Hepatocyte (in vitro differentiated cells): Measurements from ENCODE around the gene GCLM.

ENCODE experiments used
- EZH2phosphoT487 ChIP-seq: fragments of 200-600 bp; sonication (generic); IDR thresholded peaks from one replicate; pipeline ENCODE4 v1.6.1; 2018; ENCODE audit warnings: antibody characterized with exemption, mild to moderate bottlenecking, low read depth, moderate library complexity; ENCODE audit not compliant: unreplicated experiment, severe bottlenecking
- TF ChIP-seq, protein P1 (sequence below): fragments of 200-600 bp; sonication (generic); IDR thresholded peaks from 2 replicates; pipeline ENCODE4 v1.5.1; 2016; ENCODE audit warnings: antibody characterized with exemption, mild to moderate bottlenecking; ENCODE audit not compliant: poor library complexity

DNA sequence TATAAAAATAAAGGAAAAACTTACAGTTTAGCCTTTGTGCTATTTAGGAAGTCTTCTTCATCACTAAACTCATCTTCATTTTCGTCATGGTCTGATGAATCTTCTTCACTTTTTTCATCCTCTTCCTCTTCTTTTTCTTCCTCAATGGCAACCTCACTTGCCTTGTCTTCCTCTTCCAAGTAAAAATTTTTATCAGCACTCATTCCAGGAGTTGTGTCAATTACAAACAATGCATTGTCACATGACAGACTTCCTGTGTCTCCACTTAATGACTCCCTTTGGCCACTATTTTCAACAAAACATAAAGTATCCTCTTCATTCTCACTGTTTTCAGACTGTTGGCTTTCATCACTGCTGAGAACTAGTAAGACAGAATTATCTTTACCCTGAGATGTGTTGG, 33.0 kb downstream of the GCLM start:
- TF ChIP-seq, protein P1, sequence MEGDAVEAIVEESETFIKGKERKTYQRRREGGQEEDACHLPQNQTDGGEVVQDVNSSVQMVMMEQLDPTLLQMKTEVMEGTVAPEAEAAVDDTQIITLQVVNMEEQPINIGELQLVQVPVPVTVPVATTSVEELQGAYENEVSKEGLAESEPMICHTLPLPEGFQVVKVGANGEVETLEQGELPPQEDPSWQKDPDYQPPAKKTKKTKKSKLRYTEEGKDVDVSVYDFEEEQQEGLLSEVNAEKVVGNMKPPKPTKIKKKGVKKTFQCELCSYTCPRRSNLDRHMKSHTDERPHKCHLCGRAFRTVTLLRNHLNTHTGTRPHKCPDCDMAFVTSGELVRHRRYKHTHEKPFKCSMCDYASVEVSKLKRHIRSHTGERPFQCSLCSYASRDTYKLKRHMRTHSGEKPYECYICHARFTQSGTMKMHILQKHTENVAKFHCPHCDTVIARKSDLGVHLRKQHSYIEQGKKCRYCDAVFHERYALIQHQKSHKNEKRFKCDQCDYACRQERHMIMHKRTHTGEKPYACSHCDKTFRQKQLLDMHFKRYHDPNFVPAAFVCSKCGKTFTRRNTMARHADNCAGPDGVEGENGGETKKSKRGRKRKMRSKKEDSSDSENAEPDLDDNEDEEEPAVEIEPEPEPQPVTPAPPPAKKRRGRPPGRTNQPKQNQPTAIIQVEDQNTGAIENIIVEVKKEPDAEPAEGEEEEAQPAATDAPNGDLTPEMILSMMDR: no peak
- no peak for TF ChIP-seq EZH2phosphoT487
